ENCODE results near the gene AGBL4.

GRCh38 chr1:49526672-49527071 is 497.1 kb downstream of the AGBL4 start:
- no peak for TF ChIP-seq EP300 (IDR thresholded peaks at IDR 0.05)
- TF ChIP-seq, protein P1, sequence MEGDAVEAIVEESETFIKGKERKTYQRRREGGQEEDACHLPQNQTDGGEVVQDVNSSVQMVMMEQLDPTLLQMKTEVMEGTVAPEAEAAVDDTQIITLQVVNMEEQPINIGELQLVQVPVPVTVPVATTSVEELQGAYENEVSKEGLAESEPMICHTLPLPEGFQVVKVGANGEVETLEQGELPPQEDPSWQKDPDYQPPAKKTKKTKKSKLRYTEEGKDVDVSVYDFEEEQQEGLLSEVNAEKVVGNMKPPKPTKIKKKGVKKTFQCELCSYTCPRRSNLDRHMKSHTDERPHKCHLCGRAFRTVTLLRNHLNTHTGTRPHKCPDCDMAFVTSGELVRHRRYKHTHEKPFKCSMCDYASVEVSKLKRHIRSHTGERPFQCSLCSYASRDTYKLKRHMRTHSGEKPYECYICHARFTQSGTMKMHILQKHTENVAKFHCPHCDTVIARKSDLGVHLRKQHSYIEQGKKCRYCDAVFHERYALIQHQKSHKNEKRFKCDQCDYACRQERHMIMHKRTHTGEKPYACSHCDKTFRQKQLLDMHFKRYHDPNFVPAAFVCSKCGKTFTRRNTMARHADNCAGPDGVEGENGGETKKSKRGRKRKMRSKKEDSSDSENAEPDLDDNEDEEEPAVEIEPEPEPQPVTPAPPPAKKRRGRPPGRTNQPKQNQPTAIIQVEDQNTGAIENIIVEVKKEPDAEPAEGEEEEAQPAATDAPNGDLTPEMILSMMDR (IDR thresholded peaks at IDR 0.05) = no peak
